OCI-LY1 (cell line): Measurements from ENCODE around the gene DBNDD1.

Source experiments
- H2AFZ ChIP-seq: fragments of 200-600 bp; sonication (generic), shearing (Covaris generic); 2 replicates; pipeline ENCODE4 v1.6.0; 2014; ENCODE audit warnings: antibody characterized with exemption, mild to moderate bottlenecking, low read length
- H3F3A ChIP-seq: fragments of 200-600 bp; sonication (generic), shearing (Covaris generic); 2 replicates; pipeline ENCODE4 v1.6.0; 2014; ENCODE audit warnings: mild to moderate bottlenecking, antibody characterized with exemption, low read length, moderate library complexity; ENCODE audit not compliant: insufficient read depth
- H3K27ac ChIP-seq: fragments of 200-600 bp; sonication (generic); 2 replicates; pipeline ENCODE4 v1.5.1; 2014; ENCODE audit warnings: low read length, mixed run types, mild to moderate bottlenecking, low read depth; ENCODE audit not compliant: poor library complexity, severe bottlenecking
- H3K27me3 ChIP-seq: fragments of 200-600 bp; sonication (generic); 2 replicates; pipeline ENCODE4 v1.6.0; 2014; ENCODE audit warnings: antibody characterized with exemption, mild to moderate bottlenecking, low read length, moderate library complexity; ENCODE audit not compliant: insufficient read depth
- H3K36me3 ChIP-seq: fragments of 200-600 bp; sonication (generic); 2 replicates; pipeline ENCODE4 v1.6.1; 2014; ENCODE audit warnings: mild to moderate bottlenecking, antibody characterized with exemption, low read length, moderate library complexity, mixed read lengths; ENCODE audit not compliant: insufficient read depth
- H3K4me1 ChIP-seq: fragments of 200-600 bp; sonication (generic); 2 replicates; pipeline ENCODE4 v1.5.1; 2014; ENCODE audit warnings: mild to moderate bottlenecking, low read length, moderate library complexity; ENCODE audit not compliant: insufficient read depth, severe bottlenecking
- H3K4me2 ChIP-seq: fragments of 200-600 bp; sonication (generic), shearing (Covaris generic); 2 replicates; pipeline ENCODE4 v1.6.1; 2014; ENCODE audit warnings: low read length
- H3K4me3 ChIP-seq: fragments of 200-600 bp; sonication (generic); 2 replicates; pipeline ENCODE4 v1.5.1; 2014; ENCODE audit warnings: low read length, low read depth, mild to moderate bottlenecking, mixed read lengths; ENCODE audit not compliant: poor library complexity, severe bottlenecking
- H3K79me2 ChIP-seq: fragments of 200-600 bp; shearing (Covaris generic); 2 replicates; pipeline ENCODE4 v1.6.1; 2016; ENCODE audit warnings: mixed run types, low read length, mixed read lengths; ENCODE audit not compliant: insufficient read depth
- H3K9ac ChIP-seq: fragments of 200-600 bp; sonication (generic), shearing (Covaris generic); 2 replicates; pipeline ENCODE4 v1.6.1; 2014; ENCODE audit warnings: mild to moderate bottlenecking, low read length, mixed read lengths
- H3K9me2 ChIP-seq: fragments of 200-600 bp; sonication (generic), shearing (Covaris generic); 2 replicates; pipeline ENCODE4 v1.6.1; 2014; ENCODE audit warnings: low read depth, mild to moderate bottlenecking, low read length, mixed read lengths
- H3K9me3 ChIP-seq: fragments of 200-600 bp; shearing (Covaris generic); 2 replicates; pipeline ENCODE4 v1.6.1; 2014; ENCODE audit warnings: low read length, mixed read lengths
- H4K20me1 ChIP-seq: fragments of 200-600 bp; sonication (generic), shearing (Covaris generic); 2 replicates; pipeline ENCODE4 v1.6.0; 2016; ENCODE audit warnings: mild to moderate bottlenecking, low read length; ENCODE audit not compliant: insufficient read depth
- CTCF ChIP-seq: fragments of 200-600 bp; sonication (generic), shearing (Covaris generic); IDR thresholded peaks from 2 replicates; pipeline ENCODE4 v1.5.1; 2017; ENCODE audit warnings: mild to moderate bottlenecking, antibody characterized with exemption, low read length, moderate library complexity, mixed read lengths
- EZH2 ChIP-seq: fragments of 200-600 bp; sonication (generic), shearing (Covaris generic); IDR thresholded peaks from 2 replicates; pipeline ENCODE4 v1.8.0; 2017; ENCODE audit warnings: borderline replicate concordance, mixed run types, mild to moderate bottlenecking, antibody characterized with exemption, low read length, moderate library complexity, mixed read lengths

Gene DBNDD1

GRCh38 chr16:90035902-90036301 is 16.6 kb upstream of the DBNDD1 start:
- Histone ChIP-seq H3K27me3 (no peaks in the 10 kb centered on the region), H3K79me2 (no peaks in the 10 kb centered on the region), H3F3A (no peaks in the 10 kb centered on the region), H3K4me1 (no peaks in the 10 kb centered on the region), H3K27ac (no peak overlapping the region), H4K20me1 (no peaks in the 10 kb centered on the region), H3K36me3 (peaks cover 18% of the 10 kb centered on the region), H3K9me2 (no peaks in the 10 kb centered on the region), H3K4me2 (no peak overlapping the region), H3K4me3 (no peak overlapping the region), H3K9ac (no peak overlapping the region), H2AFZ (no peak overlapping the region), H3K9me3 (no peaks in the 10 kb centered on the region)
- TF ChIP-seq EZH2, result no peak
- TF ChIP-seq CTCF, result no peak

GRCh38 chr16:90034504-90034903 is 15.2 kb upstream of the DBNDD1 start:
- no peaks in the 10 kb centered on the region for H3K9me2 ChIP-seq
- H3K4me1 ChIP-seq, result no peaks in the 10 kb centered on the region
- H3K9ac ChIP-seq, result no peak overlapping the region
- no peaks in the 10 kb centered on the region for H3K79me2 ChIP-seq
- TF ChIP-seq EZH2 (no peak), CTCF (no peak)
- peaks cover 18% of the 10 kb centered on the region for H3K36me3 ChIP-seq
- no peaks in the 10 kb centered on the region for H4K20me1 ChIP-seq
- H2AFZ ChIP-seq, result no peak overlapping the region
- no peak overlapping the region for H3K4me3 ChIP-seq
- H3K4me2 ChIP-seq, result no peak overlapping the region
- H3K27ac ChIP-seq, result no peak overlapping the region
- no peaks in the 10 kb centered on the region for H3K9me3 ChIP-seq
- no peaks in the 10 kb centered on the region for H3F3A ChIP-seq
- no peaks in the 10 kb centered on the region for H3K27me3 ChIP-seq

- Histone ChIP-seq H3K4me3 (no peak overlapping the region), H3K9me2 (no peaks in the 10 kb centered on the region), H3K9ac (no peak overlapping the region), H3K36me3 (peaks cover 18% of the 10 kb centered on the region), H3K4me2 (no peak overlapping the region), H4K20me1 (no peaks in the 10 kb centered on the region), H3K27me3 (no peaks in the 10 kb centered on the region), H3K4me1 (no peaks in the 10 kb centered on the region), H3K79me2 (no peaks in the 10 kb centered on the region), H3K27ac (no peak overlapping the region), H3F3A (no peaks in the 10 kb centered on the region), H2AFZ (no peak overlapping the region), H3K9me3 (no peaks in the 10 kb centered on the region)
- no peak for TF ChIP-seq EZH2
- no peak for TF ChIP-seq CTCF
Measured at GRCh38 chr16:90033387-90033786, 14.1 kb upstream of the DBNDD1 start.
